Stimulated activated naive CD8-positive, alpha-beta T cell treated with anti-CD3 and anti-CD28 coated beads, Interleukin-15, amount 100 ng/mL, for 72 hours (primary cell): ENCODE data around the gene SARDH.
A peak's percentile ranks its signal among the peaks of the same experiment; 100 is the strongest.

ENCODE experiments used
- ATAC-seq: fragments of 150-1000 bp; cut with Tn5 transposase; 2 replicates; pipeline ENCODE4 v1.10.0; 2021; ENCODE audit warnings: mild to moderate bottlenecking, moderate library complexity
- DNase-seq, 2 donors: peaks; one replicate each; pipeline ENCODE4 v3.0.0; 2021 to 2022
- H3K27ac Mint-ChIP-seq, 2 donors: one replicate each; pipeline ENCODE4 v1.8.0; 2022; ENCODE audit warnings: mild to moderate bottlenecking in 2 of 2, mixed read lengths in 2 of 2, moderate library complexity in 2 of 2
- H3K27me3 Mint-ChIP-seq: one replicate; pipeline ENCODE4 v1.8.0; 2022; ENCODE audit warnings: mixed read lengths
- H3K4me1 Mint-ChIP-seq: one replicate; pipeline ENCODE4 v1.8.0; 2022; ENCODE audit warnings: mild to moderate bottlenecking, mixed read lengths
- H3K4me3 Mint-ChIP-seq, 2 donors: one replicate each; pipeline ENCODE4 v1.8.0; 2022; ENCODE audit warnings: mild to moderate bottlenecking in 2 of 2, mixed read lengths in 2 of 2, moderate library complexity in 1 of 2
- H3K9me3 Mint-ChIP-seq, 2 donors: one replicate each; pipeline ENCODE4 v1.8.0; 2022; ENCODE audit warnings: mixed read lengths in 2 of 2

Gene SARDH

DNA sequence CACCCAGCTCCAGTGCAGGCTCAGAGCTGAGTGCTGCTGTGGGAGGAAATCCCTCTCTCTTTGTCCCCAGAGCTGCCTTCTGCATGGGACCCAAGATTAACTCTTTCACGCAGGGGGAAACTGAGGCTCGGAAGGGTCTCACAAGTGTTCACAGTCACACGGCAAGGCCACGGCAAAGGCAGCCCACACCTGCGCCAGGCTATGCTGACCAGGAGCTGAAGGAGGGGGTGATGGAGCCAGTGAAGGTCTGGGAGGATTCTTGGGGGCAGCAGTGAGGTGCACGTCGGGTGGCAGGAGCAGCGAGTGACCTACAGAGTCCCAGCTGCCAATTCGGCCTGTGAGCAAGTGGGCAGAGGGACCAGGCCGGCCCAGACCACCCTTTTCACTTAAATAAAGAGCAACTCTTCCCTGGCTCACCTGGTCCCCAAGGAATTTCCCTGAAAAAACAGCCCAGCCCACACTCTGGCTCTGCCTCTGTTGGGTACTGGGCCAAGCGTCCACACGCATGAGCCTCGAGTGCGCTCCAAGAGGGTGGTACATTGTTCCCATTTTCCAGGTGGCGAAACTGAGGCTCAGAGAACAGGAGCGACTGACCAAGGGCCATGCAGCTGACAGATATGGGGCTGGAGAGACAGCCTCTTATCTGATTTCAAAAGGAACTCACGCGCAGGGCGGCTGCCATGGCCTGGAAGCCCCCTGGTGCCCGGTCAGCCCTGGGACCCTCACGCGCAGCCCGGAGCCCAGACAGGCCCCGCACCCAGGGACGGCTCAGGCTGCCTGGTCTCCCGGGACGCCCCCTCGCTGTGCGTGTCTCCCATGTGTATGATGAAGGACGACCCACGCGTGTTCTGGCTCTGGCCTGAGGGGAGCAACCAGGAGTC lies 28.2 kb downstream of the SARDH start:
- Mint-ChIP-seq H3K4me3 (peak overlapping the region in 1 of 2 donors; percentile 2), H3K9me3 (no peaks in the 10 kb centered on the region), H3K27ac (no peak overlapping the region), H3K27me3 (peaks cover 12% of the 10 kb centered on the region), H3K4me1 (peaks cover 46% of the 10 kb centered on the region)
- DNase-seq (no peak), ATAC-seq (no peak)

DNA sequence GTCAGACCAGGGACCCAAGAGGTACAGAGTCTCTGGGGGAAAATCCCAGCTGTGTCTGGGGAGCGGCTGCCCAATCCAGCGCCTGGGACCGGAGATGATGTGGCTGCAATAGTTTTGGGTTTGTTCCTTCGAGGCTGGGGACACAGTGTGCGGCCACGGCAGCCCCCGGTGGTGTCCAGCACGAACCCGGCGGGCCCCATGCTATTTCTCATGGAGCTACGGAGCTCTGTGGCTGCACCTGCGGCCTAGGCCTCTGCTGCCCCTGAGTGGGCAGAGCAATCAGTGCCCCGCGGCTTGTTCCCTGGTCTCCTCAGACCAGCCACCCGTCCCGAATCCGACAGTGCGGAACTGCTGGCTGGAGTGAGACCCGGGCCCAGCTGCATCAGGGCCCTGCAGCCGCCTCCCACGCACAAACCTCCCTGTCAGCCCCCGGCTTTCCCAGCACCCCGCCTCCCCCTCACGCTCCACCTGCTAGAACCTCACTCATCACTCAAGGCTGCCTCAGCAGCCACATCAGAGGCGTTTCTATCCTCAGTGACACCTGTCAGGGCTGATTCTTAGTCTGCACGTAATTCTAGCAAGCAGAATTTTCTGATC lies 29.0 kb downstream of the SARDH start:
- DNase-seq = peak in 1 of 2 donors; percentile 30
- Mint-ChIP-seq H3K9me3 (no peaks in the 10 kb centered on the region), H3K4me1 (peaks cover 46% of the 10 kb centered on the region), H3K27ac (no peak overlapping the region), H3K27me3 (peaks cover 7% of the 10 kb centered on the region), H3K4me3 (peak overlapping the region in 1 of 2 donors; percentile 2)
- ATAC-seq = peak; percentile 75

DNA sequence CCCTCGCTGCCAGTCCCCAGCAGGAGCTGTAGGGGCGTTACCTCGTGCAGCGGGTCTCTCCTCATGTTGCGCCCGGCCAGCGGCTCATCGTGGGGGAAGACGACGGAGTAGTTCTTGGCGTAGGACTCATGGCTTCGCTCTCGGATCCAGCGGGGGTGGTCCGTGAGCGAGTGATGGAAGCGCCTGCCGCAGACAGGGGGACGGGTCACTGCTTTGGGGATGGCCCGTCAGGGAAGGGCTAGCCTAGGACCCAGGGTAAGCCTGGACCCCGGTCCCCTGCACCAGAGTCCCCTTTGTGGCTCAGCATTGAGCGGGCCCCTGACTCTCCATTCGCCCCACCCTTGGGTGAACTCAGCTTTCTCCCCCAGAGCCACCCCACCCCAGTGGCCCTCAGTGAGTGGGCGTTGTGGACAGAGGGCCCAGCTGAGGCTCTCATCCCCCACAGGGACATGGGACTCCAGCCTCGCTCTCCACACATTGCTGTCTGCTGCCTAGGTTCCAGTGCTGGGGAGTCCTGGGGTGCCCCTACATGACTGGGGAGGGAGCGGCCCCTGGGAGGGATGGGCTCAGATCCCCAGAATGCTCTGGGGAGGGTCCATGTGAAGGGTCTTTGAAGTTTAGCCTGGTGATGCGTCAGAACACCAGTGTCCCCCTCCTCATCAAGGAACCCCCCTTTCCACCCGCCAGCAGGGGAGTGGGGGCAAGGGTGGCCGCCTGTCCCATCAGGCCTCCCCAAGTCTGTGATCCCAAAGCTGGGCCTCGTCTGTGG lies 29.7 kb downstream of the SARDH start:
- Mint-ChIP-seq H3K27me3 (peaks cover under 1% of the 10 kb centered on the region), H3K27ac (peak overlapping the region in 1 of 2 donors; percentile 42), H3K9me3 (no peaks in the 10 kb centered on the region), H3K4me1 (peaks cover 40% of the 10 kb centered on the region), H3K4me3 (no peak overlapping the region)
- ATAC-seq = no peak
- DNase-seq = no peak

GRCh38 chr9:133707763-133708245 lies 30.3 kb downstream of the SARDH start:
- no peaks in the 10 kb centered on the region for H3K9me3 Mint-ChIP-seq
- H3K27me3 Mint-ChIP-seq = no peaks in the 10 kb centered on the region
- no peak overlapping the region for H3K4me3 Mint-ChIP-seq
- peaks cover 37% of the 10 kb centered on the region for H3K4me1 Mint-ChIP-seq
- DNase-seq (no peak), ATAC-seq (no peak)
- H3K27ac Mint-ChIP-seq = no peak overlapping the region

- Mint-ChIP-seq H3K27me3 (no peaks in the 10 kb centered on the region), H3K4me1 (peaks cover 39% of the 10 kb centered on the region), H3K4me3 (no peak overlapping the region), H3K27ac (no peak overlapping the region), H3K9me3 (no peaks in the 10 kb centered on the region)
- no peak for ATAC-seq
- no peak for DNase-seq
Observed at GRCh38 chr9:133707065-133707762, 30.9 kb downstream of the SARDH start.

DNA sequence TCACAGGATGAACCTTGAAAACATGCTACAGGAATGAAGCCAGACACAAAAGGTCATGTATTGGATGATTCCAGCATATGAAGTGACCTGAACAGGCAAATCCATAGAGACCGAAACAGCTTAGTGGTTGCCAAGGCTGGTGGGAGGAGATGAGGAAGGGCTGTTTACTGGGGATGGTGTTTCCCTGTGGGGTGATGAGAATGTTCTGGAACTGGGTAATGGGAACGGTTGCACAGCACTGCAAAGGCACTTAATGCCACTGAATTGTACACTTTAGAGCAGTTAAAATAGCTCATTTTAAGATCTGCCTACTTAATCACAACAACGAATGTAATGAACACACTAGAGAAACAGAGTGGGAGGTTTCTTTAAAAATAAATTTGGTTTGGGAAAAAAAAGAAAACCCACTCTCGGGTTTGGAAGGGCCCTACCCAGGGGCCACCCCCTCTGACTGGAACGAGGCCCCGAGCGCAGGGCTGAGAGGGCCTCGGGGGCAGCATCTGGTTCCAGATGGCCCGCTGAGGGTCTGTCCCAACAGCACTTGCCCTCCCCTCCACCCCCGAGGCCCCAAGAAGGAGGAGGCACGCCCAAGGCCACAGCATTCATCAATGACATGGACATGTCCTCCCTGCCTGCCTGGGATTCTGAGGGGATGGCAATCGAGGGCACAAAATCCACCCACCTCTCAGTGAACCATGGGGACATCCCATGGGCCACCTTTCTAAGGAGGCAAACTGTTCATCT lies 31.7 kb downstream of the SARDH start:
- no peak for DNase-seq
- no peaks in the 10 kb centered on the region for H3K9me3 Mint-ChIP-seq
- H3K4me3 Mint-ChIP-seq = no peak overlapping the region
- ATAC-seq = no peak
- no peaks in the 10 kb centered on the region for H3K27me3 Mint-ChIP-seq
- H3K4me1 Mint-ChIP-seq = peaks cover 47% of the 10 kb centered on the region
- no peak overlapping the region for H3K27ac Mint-ChIP-seq

- H3K9me3 Mint-ChIP-seq = no peaks in the 10 kb centered on the region
- H3K4me1 Mint-ChIP-seq = peaks cover 52% of the 10 kb centered on the region
- no peaks in the 10 kb centered on the region for H3K27me3 Mint-ChIP-seq
- no peak overlapping the region for H3K27ac Mint-ChIP-seq
- H3K4me3 Mint-ChIP-seq = no peak overlapping the region
- ATAC-seq = no peak
- DNase-seq = no peak
Observed at GRCh38 chr9:133705576-133705975, 32.6 kb downstream of the SARDH start.

DNA sequence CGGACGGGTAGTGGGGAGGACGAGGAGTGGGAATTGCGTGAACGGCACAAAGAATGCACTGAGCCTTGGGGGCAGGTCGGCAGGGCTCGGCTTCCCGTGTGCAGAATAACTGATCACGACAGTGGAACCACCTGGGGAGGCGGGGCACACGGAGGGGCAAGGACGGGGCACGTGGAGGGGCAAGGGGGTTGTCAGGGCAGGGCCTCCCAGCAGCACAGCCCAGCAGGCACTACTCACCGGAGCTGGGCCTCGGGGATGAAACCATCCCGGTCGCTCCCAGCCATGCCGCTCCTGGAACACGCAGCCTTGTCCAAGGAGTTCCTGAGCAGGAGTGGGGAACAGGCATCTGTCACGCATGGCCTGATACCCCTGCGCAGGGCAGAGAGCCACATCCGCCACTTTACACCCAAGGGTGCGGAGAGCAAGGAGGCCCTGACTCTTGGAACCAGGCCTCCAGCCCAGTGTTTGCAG lies 33.4 kb downstream of the SARDH start:
- Mint-ChIP-seq H3K27ac (no peak overlapping the region), H3K4me3 (no peak overlapping the region), H3K27me3 (no peaks in the 10 kb centered on the region), H3K4me1 (peaks cover 52% of the 10 kb centered on the region), H3K9me3 (peaks cover 0 to 1% of the 10 kb centered on the region in 2 donors)
- no peak for ATAC-seq
- no peak for DNase-seq

- Mint-ChIP-seq H3K4me1 (peaks cover 45% of the 10 kb centered on the region), H3K27ac (peak overlapping the region in 1 of 2 donors; percentile 48), H3K27me3 (no peaks in the 10 kb centered on the region), H3K4me3 (peak overlapping the region in 1 of 2 donors; percentile 24), H3K9me3 (peaks cover 0 to 7% of the 10 kb centered on the region in 2 donors)
- ATAC-seq (no peak), DNase-seq (no peak)
Observed at GRCh38 chr9:133703591-133704399, 34.4 kb downstream of the SARDH start.

- H3K4me3 Mint-ChIP-seq = peak overlapping the region; percentile 81 to 85
- H3K4me1 Mint-ChIP-seq = peaks cover 47% of the 10 kb centered on the region
- DNase-seq (no peak), ATAC-seq (peak; percentile 31)
- H3K27ac Mint-ChIP-seq = peak overlapping the region; percentile 97
- H3K27me3 Mint-ChIP-seq = no peaks in the 10 kb centered on the region
- peaks cover 0 to 9% of the 10 kb centered on the region in 2 donors for H3K9me3 Mint-ChIP-seq
Observed at GRCh38 chr9:133702798-133703590, 35.2 kb downstream of the SARDH start.

GRCh38 chr9:133701981-133702797 lies 36.0 kb downstream of the SARDH start:
- ATAC-seq (peak; percentile 93), DNase-seq (peak; percentile 58 to 73)
- Mint-ChIP-seq H3K4me1 (peaks cover 41% of the 10 kb centered on the region), H3K4me3 (peak overlapping the region; percentile 81 to 85), H3K27ac (peak overlapping the region; percentile 97), H3K9me3 (peaks cover 0 to 9% of the 10 kb centered on the region in 2 donors), H3K27me3 (no peaks in the 10 kb centered on the region)

DNA sequence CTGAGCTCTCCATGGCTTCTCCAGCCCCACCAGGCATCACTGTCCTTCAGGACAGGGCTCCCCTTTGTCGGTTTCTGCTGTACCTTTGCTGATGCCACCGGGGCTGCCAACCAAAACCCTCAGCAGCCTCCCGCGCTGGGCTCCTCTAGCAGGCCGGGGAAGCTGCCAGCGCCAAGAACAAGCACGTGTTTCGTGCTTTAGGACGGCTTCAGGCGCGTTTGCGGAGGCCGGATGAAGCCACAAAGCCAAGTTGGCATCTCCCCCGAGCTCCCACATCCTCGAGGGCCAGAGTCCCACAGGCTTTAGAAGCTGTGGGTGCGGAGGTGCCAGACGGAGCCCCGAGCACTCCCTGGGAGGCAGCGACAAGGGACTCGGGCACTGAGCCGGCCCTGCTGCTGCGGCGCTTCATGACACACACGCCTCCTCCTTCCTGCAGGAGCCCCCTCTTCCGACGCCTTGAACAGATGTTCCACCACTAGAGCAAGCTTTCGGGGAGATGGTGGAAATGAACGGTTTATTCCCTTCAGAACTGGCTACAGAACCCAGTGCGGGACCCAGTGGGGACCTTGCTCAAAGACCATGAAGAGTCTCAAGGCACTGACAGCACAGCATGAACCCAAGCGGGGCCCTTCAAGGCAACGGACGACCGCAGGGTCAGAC lies 36.7 kb downstream of the SARDH start:
- ATAC-seq (peak; percentile 55), DNase-seq (peak; percentile 53 to 57)
- H3K9me3 Mint-ChIP-seq = peaks cover 0 to 9% of the 10 kb centered on the region in 2 donors
- peaks cover 41% of the 10 kb centered on the region for H3K4me1 Mint-ChIP-seq
- H3K27me3 Mint-ChIP-seq = no peaks in the 10 kb centered on the region
- peak overlapping the region; percentile 81 to 85 for H3K4me3 Mint-ChIP-seq
- peak overlapping the region; percentile 43 to 79 for H3K27ac Mint-ChIP-seq
